HepG2 (cell line): ENCODE measurements around the gene FAM221B. TPM values are rescaled to one million over a fixed set of nuclear protein-coding genes. Genes with fewer than 3 reads are reported as not detected.

Experiments used
- CBX5 ChIP-seq: sonication (generic); formaldehyde crosslinking; IDR thresholded peaks from 2 replicates; pipeline ENCODE4 v1.4.0; 2020; ENCODE audit warnings: missing genetic modification reagents, borderline replicate concordance
- DZIP1 ChIP-seq: sonication (generic); formaldehyde crosslinking; IDR thresholded peaks from 2 replicates; pipeline ENCODE4 v1.5.0; 2020; ENCODE audit warnings: mild to moderate bottlenecking, missing genetic modification reagents
- ISL2 ChIP-seq: sonication (generic); formaldehyde crosslinking; IDR thresholded peaks from 2 replicates; pipeline ENCODE4 v1.5.0; 2020; ENCODE audit warnings: missing genetic modification reagents
- KLF16 ChIP-seq, 2 experiments: sonication (generic) in 1 of 2; formaldehyde crosslinking in 1 of 2; IDR thresholded peaks; 2 replicates each; pipeline versions ENCODE4 v1.6.1 to v1.8.0; 2016 to 2023; ENCODE audit warnings: missing genetic modification reagents in 2 of 2, missing compliant biosample characterization in 1 of 2
- NFYB ChIP-seq: sonication (generic); formaldehyde crosslinking; IDR thresholded peaks from 2 replicates; pipeline ENCODE4 v1.4.0; 2020; ENCODE audit warnings: missing genetic modification reagents
- NR3C1 ChIP-seq: sonication (generic); formaldehyde crosslinking; IDR thresholded peaks from 2 replicates; pipeline ENCODE4 v1.4.0; 2020; ENCODE audit warnings: missing genetic modification reagents
- POLR2AphosphoS5 ChIP-seq: IDR thresholded peaks from 2 replicates; pipeline ENCODE4 v1.6.1; 2012; ENCODE audit warnings: low read depth, low read length
- PRDM15 ChIP-seq: sonication (generic); formaldehyde crosslinking; IDR thresholded peaks from 2 replicates; pipeline ENCODE4 v1.4.0; 2020; ENCODE audit warnings: missing genetic modification reagents
- RBFOX2 ChIP-seq: fragments of 200-400 bp; formaldehyde crosslinking; IDR thresholded peaks from 2 replicates; pipeline ENCODE4 v1.6.1; 2017; ENCODE audit warnings: low read depth, mild to moderate bottlenecking, low read length
- RBM39 ChIP-seq: fragments of 200-400 bp; formaldehyde crosslinking; IDR thresholded peaks from one replicate; pipeline ENCODE4 v1.6.1; 2018; ENCODE audit warnings: antibody characterized with exemption, mild to moderate bottlenecking, low read depth, low read length; ENCODE audit not compliant: poor library complexity, severe bottlenecking
- RFXAP ChIP-seq: sonication (generic); formaldehyde crosslinking; IDR thresholded peaks from 2 replicates; pipeline ENCODE4 v1.4.0; 2020; ENCODE audit warnings: missing genetic modification reagents, borderline replicate concordance
- TSC22D2 ChIP-seq: sonication (generic); formaldehyde crosslinking; IDR thresholded peaks from 2 replicates; pipeline ENCODE4 v1.5.1; 2020; ENCODE audit warnings: missing genetic modification reagents, mild to moderate bottlenecking, borderline replicate concordance
- ZFX ChIP-seq: sonication (generic); formaldehyde crosslinking; IDR thresholded peaks from 2 replicates; pipeline ENCODE4 v1.4.0; 2020; ENCODE audit warnings: mild to moderate bottlenecking, low read depth, missing genetic modification reagents, moderate library complexity
- ZMAT3 ChIP-seq: sonication (generic); formaldehyde crosslinking; conservative IDR thresholded peaks from 2 replicates; pipeline ENCODE4 v1.7.0; 2021; ENCODE audit warnings: missing genetic modification reagents
- ZNF18 ChIP-seq: sonication (generic); formaldehyde crosslinking; IDR thresholded peaks from 2 replicates; pipeline ENCODE4 v1.8.0; 2022; ENCODE audit warnings: mild to moderate bottlenecking, missing genetic modification reagents; ENCODE audit not compliant: insufficient replicate concordance
- ZNF292 ChIP-seq: sonication (generic); formaldehyde crosslinking; IDR thresholded peaks from 2 replicates; pipeline ENCODE4 v1.8.1; 2022; ENCODE audit warnings: mild to moderate bottlenecking, low read depth, missing genetic modification reagents, borderline replicate concordance
- ZNF547 ChIP-seq: sonication (generic); formaldehyde crosslinking; IDR thresholded peaks from 2 replicates; pipeline ENCODE4 v1.5.1; 2020; ENCODE audit warnings: mild to moderate bottlenecking, missing genetic modification reagents
- ZNF672 ChIP-seq: sonication (generic); formaldehyde crosslinking; IDR thresholded peaks from 2 replicates; pipeline ENCODE4 v1.8.1; 2022; ENCODE audit warnings: missing genetic modification reagents
- ZNF704 ChIP-seq: sonication (generic); formaldehyde crosslinking; IDR thresholded peaks from 2 replicates; pipeline ENCODE4 v1.8.1; 2023; ENCODE audit warnings: mild to moderate bottlenecking, inconsistent platforms, moderate library complexity, missing genetic modification reagents, borderline replicate concordance
- ZNF773 ChIP-seq: sonication (generic); formaldehyde crosslinking; IDR thresholded peaks from 2 replicates; pipeline ENCODE4 v1.4.0; 2020; ENCODE audit warnings: missing genetic modification reagents, borderline replicate concordance
- polyA plus RNA-seq, 8 experiments: library from polyadenylated mRNA; depleted of rRNA in 3 of 8; stranded (reverse) in 7 of 8; unstranded in 1 of 8; fragments of >200 nt; fragmentation: Illumina TruSeq in 4 of 8; extraction: Trizol in 4 of 8; gene quantifications; 2 replicates each; pipeline versions ENCODE4 v1.2.1 to v1.2.3, GENCODE V29; 2011 to 2016; ENCODE audit warnings: low read depth in 4 of 8, missing spikeins in 1 of 8, mixed read lengths in 1 of 8; ENCODE audit not compliant: insufficient read depth in 1 of 8
- total RNA-seq, 5 experiments: library from RNA; depleted of rRNA; stranded (reverse); fragments of >200 nt; fragmentation: Illumina TruSeq; extraction: Trizol; gene quantifications; 2 replicates each; pipeline ENCODE4 v1.2.3, GENCODE V29; 2016; ENCODE audit warnings: low read depth in 1 of 5

FAM221B gene
- total and polyA plus RNA-seq, 2 of the 13 experiments (the other 11 are each of a cell fraction or from before 2014, with no cell fraction given): not detected

- TF ChIP-seq ZNF704 (CRISPR knock-in tag) (0 out of 2 replicates have a peak, but pooled peaks have one; percentile 9), ZNF18 (CRISPR knock-in tag) (peak; percentile 91), NFYB (CRISPR knock-in tag) (peak; percentile 89), CBX5 (CRISPR knock-in tag) (no peak; the same call in 1 of the 2 replicates), ZFX (CRISPR knock-in tag) (peak; percentile 59), RBFOX2 (peak; percentile 100), ZNF292 (CRISPR knock-in tag) (no peak), PRDM15 (CRISPR knock-in tag) (peak; percentile 36; the same call in 1 of the 2 replicates), NR3C1 (CRISPR knock-in tag) (no peak), ISL2 (CRISPR knock-in tag) (peak; percentile 14; the same call in 1 of the 2 replicates), POLR2AphosphoS5 (peak; percentile 71), KLF16 (CRISPR knock-in tag; IDR thresholded peaks at IDR 0.05) (0 out of 4 replicates have a peak, but pooled peaks of 1 of the 2 experiments have one; percentile 35), RFXAP (CRISPR knock-in tag) (peak; percentile 76; the same call in 1 of the 2 replicates), ZNF773 (CRISPR knock-in tag) (0 out of 2 replicates have a peak, but pooled peaks have one; percentile 19), DZIP1 (CRISPR knock-in tag) (peak; percentile 79; the same call in 1 of the 2 replicates), RBM39 (peak; percentile 93), TSC22D2 (CRISPR knock-in tag) (no peak), ZNF547 (CRISPR knock-in tag) (peak; percentile 68), ZNF672 (CRISPR knock-in tag) (no peak), ZMAT3 (CRISPR knock-in tag) (peak; percentile 74)
These were observed 13.5 kb downstream of the FAM221B start, which contains the start of gene HINT2 (continued) for GRCh38 chr9:35814841-35815543.
